ENCODE data around the gene PIK3C2B. TPM values are rescaled to one million over a fixed set of nuclear protein-coding genes. Genes with fewer than 3 reads are reported as not detected.

Gene PIK3C2B
- total and polyA plus RNA-seq, 2 donors from 2014 or later = 2.5 to 36.4 TPM

GRCh38 chr1:204472660-204473059 lies 21.9 kb downstream of the PIK3C2B start:
- H3K9me3 ChIP-seq (ENCODE audit: control insufficient read depth in 2 of 3, insufficient read depth in 1 of 3, low read length in 3 of 3) = no peaks in the 10 kb centered on the region
- H3K9ac ChIP-seq (ENCODE audit: low read length in 3 of 3) = no peak overlapping the region
- peaks cover 0 to 15% (median 1%) of the 10 kb centered on the region in 3 donors for H3K4me1 ChIP-seq (ENCODE audit: control insufficient read depth in 2 of 3, insufficient read depth in 2 of 3, low read depth in 1 of 3, low read length in 3 of 3)
- H3K27me3 ChIP-seq (ENCODE audit: control insufficient read depth, insufficient read depth, low read length) = no peaks in the 10 kb centered on the region
- H3K27ac ChIP-seq (ENCODE audit: low read depth in 2 of 2, low read length in 2 of 2) = no peak overlapping the region
- no peak overlapping the region for H3K4me3 ChIP-seq (ENCODE audit: low read length in 3 of 3)
- FAIRE-seq (no peak), DNase-seq (no peak)
- intact Hi-C loops (cut with DNase I) = no loop called here
- H3K36me3 ChIP-seq (ENCODE audit: control insufficient read depth in 2 of 3, insufficient read depth in 3 of 3, low read length in 3 of 3) = peaks cover 0 to 8% (median 2%) of the 10 kb centered on the region in 3 donors
- TF ChIP-seq CTCF (IDR thresholded peaks at IDR 0.05; ENCODE audit: borderline replicate concordance, extremely low read depth, insufficient read depth) = no peak

DNA sequence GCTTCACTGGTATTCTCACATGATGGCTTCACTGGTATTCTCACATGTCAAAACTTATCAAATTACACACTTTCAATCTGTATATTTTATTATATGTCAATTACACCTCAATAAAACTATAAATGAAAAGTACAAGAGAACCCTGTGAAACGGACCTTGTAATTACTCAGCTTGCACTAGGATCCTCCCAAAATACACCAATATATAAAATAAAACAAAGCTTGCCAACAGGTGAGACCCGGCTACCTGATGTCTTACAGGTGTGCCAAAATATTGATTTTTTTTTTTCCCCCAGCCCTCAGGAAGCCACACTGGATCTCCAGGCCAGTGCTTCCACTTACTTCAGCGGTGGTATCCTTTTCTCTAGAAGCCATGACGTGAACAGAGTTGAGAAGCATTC lies 22.9 kb downstream of the PIK3C2B start:
- DNase-seq (no peak), FAIRE-seq (no peak)
- Histone ChIP-seq H3K36me3 (ENCODE audit: control insufficient read depth in 2 of 3, insufficient read depth in 3 of 3, low read length in 3 of 3) (peaks cover 0 to 8% (median 2%) of the 10 kb centered on the region in 3 donors), H3K9me3 (ENCODE audit: control insufficient read depth in 2 of 3, insufficient read depth in 1 of 3, low read length in 3 of 3) (no peaks in the 10 kb centered on the region), H3K27ac (ENCODE audit: low read depth in 2 of 2, low read length in 2 of 2) (no peak overlapping the region), H3K9ac (ENCODE audit: low read length in 3 of 3) (no peak overlapping the region), H3K4me1 (ENCODE audit: control insufficient read depth in 2 of 3, insufficient read depth in 2 of 3, low read depth in 1 of 3, low read length in 3 of 3) (peaks cover 0 to 9% (median 0%) of the 10 kb centered on the region in 3 donors), H3K27me3 (ENCODE audit: control insufficient read depth, insufficient read depth, low read length) (no peaks in the 10 kb centered on the region), H3K4me3 (ENCODE audit: low read length in 3 of 3) (no peak overlapping the region)
- intact Hi-C loops (cut with DNase I) = no loop called here
- TF ChIP-seq CTCF (IDR thresholded peaks at IDR 0.05; ENCODE audit: borderline replicate concordance, extremely low read depth, insufficient read depth) = no peak

DNA sequence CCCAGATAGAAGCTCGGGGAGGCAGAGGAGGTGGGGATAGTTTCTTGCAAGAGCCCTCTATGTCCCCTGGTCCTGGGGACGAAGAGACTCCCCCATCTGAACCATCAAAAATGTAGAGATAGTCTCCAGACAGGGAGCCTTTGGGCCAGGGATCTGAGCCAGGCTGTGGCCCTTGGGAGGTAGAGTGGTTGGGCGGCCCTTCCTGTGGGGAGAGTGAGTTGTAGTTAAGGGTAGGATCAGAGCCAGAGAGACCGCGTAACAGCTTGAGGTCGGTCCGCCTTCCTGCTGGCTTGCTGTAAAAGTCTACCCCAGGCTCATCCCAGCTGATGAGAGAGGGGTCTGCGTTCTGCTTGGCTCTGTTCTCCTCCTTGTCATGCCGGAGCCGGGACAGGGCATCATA lies 25.3 kb downstream of the PIK3C2B start:
- DNase-seq (no peak), FAIRE-seq (no peak)
- Histone ChIP-seq H3K9ac (ENCODE audit: low read length in 3 of 3) (no peak overlapping the region), H3K4me3 (ENCODE audit: low read length in 3 of 3) (no peak overlapping the region), H3K27ac (ENCODE audit: low read depth in 2 of 2, low read length in 2 of 2) (no peak overlapping the region), H3K9me3 (ENCODE audit: control insufficient read depth in 2 of 3, insufficient read depth in 1 of 3, low read length in 3 of 3) (no peaks in the 10 kb centered on the region), H3K4me1 (ENCODE audit: control insufficient read depth in 2 of 3, insufficient read depth in 2 of 3, low read depth in 1 of 3, low read length in 3 of 3) (peaks cover 0 to 16% (median 0%) of the 10 kb centered on the region in 3 donors), H3K27me3 (ENCODE audit: control insufficient read depth, insufficient read depth, low read length) (no peaks in the 10 kb centered on the region), H3K36me3 (ENCODE audit: control insufficient read depth in 2 of 3, insufficient read depth in 3 of 3, low read length in 3 of 3) (peaks cover 0 to 8% (median 2%) of the 10 kb centered on the region in 3 donors)
- intact Hi-C loops (cut with DNase I) = no loop called here
- no peak for TF ChIP-seq CTCF (IDR thresholded peaks at IDR 0.05; ENCODE audit: borderline replicate concordance, extremely low read depth, insufficient read depth)

DNA sequence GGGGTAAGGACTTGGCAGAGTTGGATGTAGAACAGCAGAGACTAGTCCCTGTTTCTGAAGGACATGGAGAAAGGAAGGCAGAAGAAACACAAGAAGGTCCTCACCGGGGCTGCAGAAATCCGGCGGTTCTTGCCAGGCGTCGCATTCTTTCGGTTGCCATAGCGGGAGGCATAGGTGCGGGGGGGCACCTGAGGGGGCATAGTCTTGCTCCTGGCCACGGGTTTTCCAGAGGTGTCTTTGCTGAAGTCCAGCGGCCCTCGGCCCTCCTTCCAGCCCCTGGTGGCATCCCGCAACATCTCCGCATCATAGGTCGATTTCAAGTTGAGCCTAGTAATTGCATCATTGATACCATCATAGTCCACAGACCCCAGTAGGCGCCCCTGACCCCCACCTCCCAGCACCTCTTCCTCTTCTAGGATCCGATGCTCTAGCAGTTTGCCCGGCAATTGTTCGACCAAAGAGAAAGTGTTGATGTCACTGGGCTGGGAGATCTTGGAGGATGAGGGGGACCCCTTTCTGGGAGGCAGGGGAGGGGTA lies 25.8 kb downstream of the PIK3C2B start:
- H3K36me3 ChIP-seq (ENCODE audit: control insufficient read depth in 2 of 3, insufficient read depth in 3 of 3, low read length in 3 of 3) = peaks cover 2 to 8% (median 2%) of the 10 kb centered on the region in 3 donors
- no peak for DNase-seq
- H3K27ac ChIP-seq (ENCODE audit: low read depth in 2 of 2, low read length in 2 of 2) = no peak overlapping the region
- no peak overlapping the region for H3K4me3 ChIP-seq (ENCODE audit: low read length in 3 of 3)
- no peaks in the 10 kb centered on the region for H3K9me3 ChIP-seq (ENCODE audit: control insufficient read depth in 2 of 3, insufficient read depth in 1 of 3, low read length in 3 of 3)
- no peaks in the 10 kb centered on the region for H3K27me3 ChIP-seq (ENCODE audit: control insufficient read depth, insufficient read depth, low read length)
- no peak for TF ChIP-seq CTCF (IDR thresholded peaks at IDR 0.05; ENCODE audit: borderline replicate concordance, extremely low read depth, insufficient read depth)
- no peak for FAIRE-seq
- intact Hi-C loops (cut with DNase I) = no loop called here
- peaks cover 0 to 20% (median 3%) of the 10 kb centered on the region in 3 donors for H3K4me1 ChIP-seq (ENCODE audit: control insufficient read depth in 2 of 3, insufficient read depth in 2 of 3, low read depth in 1 of 3, low read length in 3 of 3)
- no peak overlapping the region for H3K9ac ChIP-seq (ENCODE audit: low read length in 3 of 3)
